ENCODE results near the gene BTBD7. TPM values are rescaled to one million over a fixed set of nuclear protein-coding genes. Genes with fewer than 3 reads are reported as not detected.

Gene BTBD7
- total RNA-seq, 2 experiments from 2014 or later: 12.5 to 12.6 TPM

- Mint-ChIP-seq H3K4me1 (ENCODE audit: low read depth) (peaks cover 72% of the 10 kb centered on the region), H3K27me3 (no peaks in the 10 kb centered on the region), H3K36me3 (ENCODE audit: low read depth) (peaks cover 24% of the 10 kb centered on the region), H3K27ac (no peak overlapping the region), H3K4me3 (no peak overlapping the region), H3K9me3 (no peaks in the 10 kb centered on the region)
- CTCF ChIA-PET: no interaction called here
- Histone ChIP-seq H3K36me3 (ENCODE audit: insufficient read depth, low read length) (peaks cover 6% of the 10 kb centered on the region), H3K27ac (ENCODE audit: low read depth in 1 of 2, low read length in 2 of 2) (no peak overlapping the region), H3K27me3 (ENCODE audit: control insufficient read depth in 1 of 2, insufficient read depth in 2 of 2, low read length in 2 of 2) (no peaks in the 10 kb centered on the region), H3K4me1 (ENCODE audit: insufficient read depth, low read length) (peaks cover 8% of the 10 kb centered on the region), H3K4me3 (ENCODE audit: low read length) (no peak overlapping the region), H3K9me3 (ENCODE audit: control insufficient read depth in 1 of 2, insufficient read depth in 1 of 2, low read length in 2 of 2) (no peaks in the 10 kb centered on the region)
- POLR2A ChIA-PET: no interaction called here
- DNase-seq (no peak), ATAC-seq (ENCODE audit: poor library complexity) (no peak)
- intact Hi-C loops (cut with DNase I, micrococcal nuclease): no loop called here
- no peak for TF ChIP-seq CTCF (IDR thresholded peaks at IDR 0.05)
Observed at GRCh38 chr14:93326196-93326595, 6.6 kb downstream of the BTBD7 start.

GRCh38 chr14:93323600-93324174 is 9.1 kb downstream of the BTBD7 start:
- ATAC-seq (ENCODE audit: poor library complexity) (no peak), DNase-seq (no peak)
- Histone ChIP-seq H3K4me3 (ENCODE audit: low read length) (no peak overlapping the region), H3K27me3 (ENCODE audit: control insufficient read depth in 1 of 2, insufficient read depth in 2 of 2, low read length in 2 of 2) (no peaks in the 10 kb centered on the region), H3K36me3 (ENCODE audit: insufficient read depth, low read length) (peaks cover 6% of the 10 kb centered on the region), H3K4me1 (ENCODE audit: insufficient read depth, low read length) (peaks cover 6% of the 10 kb centered on the region), H3K27ac (ENCODE audit: low read depth in 1 of 2, low read length in 2 of 2) (no peak overlapping the region), H3K9me3 (ENCODE audit: control insufficient read depth in 1 of 2, insufficient read depth in 1 of 2, low read length in 2 of 2) (no peaks in the 10 kb centered on the region)
- Mint-ChIP-seq H3K27ac (no peak overlapping the region), H3K4me3 (no peak overlapping the region), H3K4me1 (ENCODE audit: low read depth) (peaks cover 70% of the 10 kb centered on the region), H3K27me3 (no peaks in the 10 kb centered on the region), H3K9me3 (no peaks in the 10 kb centered on the region), H3K36me3 (ENCODE audit: low read depth) (peaks cover 28% of the 10 kb centered on the region)
- ChIA-PET CTCF (no interaction called here), POLR2A (no interaction called here)
- no peak for TF ChIP-seq CTCF (IDR thresholded peaks at IDR 0.05)
- intact Hi-C loops (cut with DNase I, micrococcal nuclease): no loop called here

GRCh38 chr14:93322929-93323599 is 9.8 kb downstream of the BTBD7 start:
- ChIA-PET CTCF (no interaction called here), POLR2A (no interaction called here)
- Mint-ChIP-seq H3K9me3 (no peaks in the 10 kb centered on the region), H3K4me1 (ENCODE audit: low read depth) (peaks cover 70% of the 10 kb centered on the region), H3K4me3 (no peak overlapping the region), H3K36me3 (ENCODE audit: low read depth) (peaks cover 28% of the 10 kb centered on the region), H3K27me3 (no peaks in the 10 kb centered on the region), H3K27ac (no peak overlapping the region)
- ATAC-seq (ENCODE audit: poor library complexity): no peak
- DNase-seq: no peak
- Histone ChIP-seq H3K9me3 (ENCODE audit: control insufficient read depth in 1 of 2, insufficient read depth in 1 of 2, low read length in 2 of 2) (no peaks in the 10 kb centered on the region), H3K36me3 (ENCODE audit: insufficient read depth, low read length) (peaks cover 6% of the 10 kb centered on the region), H3K27ac (ENCODE audit: low read depth in 1 of 2, low read length in 2 of 2) (no peak overlapping the region), H3K27me3 (ENCODE audit: control insufficient read depth in 1 of 2, insufficient read depth in 2 of 2, low read length in 2 of 2) (no peaks in the 10 kb centered on the region), H3K4me1 (ENCODE audit: insufficient read depth, low read length) (peaks cover 6% of the 10 kb centered on the region), H3K4me3 (ENCODE audit: low read length) (no peak overlapping the region)
- TF ChIP-seq CTCF (IDR thresholded peaks at IDR 0.05): no peak
- intact Hi-C loops (cut with DNase I, micrococcal nuclease): no loop called here
